Measurements from ENCODE around the gene SLC5A12.
"Not testable (repeated sequence)": the region's sequence is repeated elsewhere in the genome, so short reads cannot be mapped to it uniquely, and the experiment has no call there.

SLC5A12 gene

GRCh38 chr11:26665946-26666345 lies 55.9 kb downstream of the SLC5A12 start:
- Histone ChIP-seq H3K27me3 (ENCODE audit: control insufficient read depth in 1 of 2, insufficient read depth in 2 of 2, low read length in 2 of 2) (no peaks in the 10 kb centered on the region), H3K27ac (ENCODE audit: low read length) (no peak overlapping the region), H3K36me3 (ENCODE audit: control insufficient read depth in 2 of 2, insufficient read depth in 2 of 2, low read length in 2 of 2) (no peaks in the 10 kb centered on the region), H3K9me3 (ENCODE audit: control insufficient read depth in 2 of 2, low read length in 2 of 2) (no peaks in the 10 kb centered on the region), H3K4me3 (ENCODE audit: low read length in 2 of 2) (no peak overlapping the region), H3K4me1 (ENCODE audit: control insufficient read depth, insufficient read depth, low read length) (no peaks in the 10 kb centered on the region), H3K9ac (ENCODE audit: low read length in 2 of 2) (no peak overlapping the region)

- H3K36me3 ChIP-seq (ENCODE audit: control insufficient read depth in 2 of 2, insufficient read depth in 2 of 2, low read length in 2 of 2) = no peaks in the 10 kb centered on the region
- no peaks in the 10 kb centered on the region for H3K4me1 ChIP-seq (ENCODE audit: control insufficient read depth, insufficient read depth, low read length)
- H3K27ac ChIP-seq (ENCODE audit: low read length) = no peak overlapping the region
- no peak overlapping the region for H3K4me3 ChIP-seq (ENCODE audit: low read length in 2 of 2)
- H3K27me3 ChIP-seq (ENCODE audit: control insufficient read depth in 1 of 2, insufficient read depth in 2 of 2, low read length in 2 of 2) = no peaks in the 10 kb centered on the region
- no peak overlapping the region for H3K9ac ChIP-seq (ENCODE audit: low read length in 2 of 2)
- H3K9me3 ChIP-seq (ENCODE audit: control insufficient read depth in 2 of 2, low read length in 2 of 2) = no peaks in the 10 kb centered on the region
These were observed 56.8 kb downstream of the SLC5A12 start for GRCh38 chr11:26665036-26665435.

GRCh38 chr11:26662916-26663315 lies 58.9 kb downstream of the SLC5A12 start:
- Histone ChIP-seq H3K27ac (ENCODE audit: low read length) (no peak overlapping the region), H3K27me3 (ENCODE audit: control insufficient read depth in 1 of 2, insufficient read depth in 2 of 2, low read length in 2 of 2) (no peaks in the 10 kb centered on the region), H3K36me3 (ENCODE audit: control insufficient read depth in 2 of 2, insufficient read depth in 2 of 2, low read length in 2 of 2) (no peaks in the 10 kb centered on the region), H3K4me3 (ENCODE audit: low read length in 2 of 2) (no peak overlapping the region), H3K9me3 (ENCODE audit: control insufficient read depth in 2 of 2, low read length in 2 of 2) (no peaks in the 10 kb centered on the region), H3K4me1 (ENCODE audit: control insufficient read depth, insufficient read depth, low read length) (no peaks in the 10 kb centered on the region), H3K9ac (ENCODE audit: low read length in 2 of 2) (no peak overlapping the region)

DNA sequence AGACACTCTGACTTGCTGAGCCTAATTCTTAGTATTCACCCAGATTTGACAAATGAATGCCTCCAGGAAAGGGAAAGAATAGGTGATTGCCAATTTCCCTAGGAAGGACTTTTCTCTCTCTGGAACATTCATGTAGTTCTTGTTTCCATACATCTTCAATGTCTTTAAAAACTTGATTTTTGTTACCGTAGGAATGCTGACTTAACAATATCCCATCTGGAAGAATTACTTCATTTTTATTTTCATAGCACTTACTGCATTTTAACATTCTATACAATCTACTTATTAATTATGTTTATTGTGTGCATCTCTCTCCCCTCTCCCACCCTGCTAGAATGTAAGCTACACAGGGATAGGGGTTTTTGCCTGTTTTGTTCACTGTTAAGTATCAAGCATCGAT lies 66.6 kb downstream of the SLC5A12 start:
- Histone ChIP-seq H3K9ac (ENCODE audit: low read length in 2 of 2) (no peak overlapping the region), H3K4me3 (ENCODE audit: low read length in 2 of 2) (no peak overlapping the region), H3K9me3 (ENCODE audit: control insufficient read depth in 2 of 2, low read length in 2 of 2) (no peaks in the 10 kb centered on the region), H3K27ac (ENCODE audit: low read length) (no peak overlapping the region), H3K27me3 (ENCODE audit: control insufficient read depth in 1 of 2, insufficient read depth in 2 of 2, low read length in 2 of 2) (no peaks in the 10 kb centered on the region), H3K36me3 (ENCODE audit: control insufficient read depth in 2 of 2, insufficient read depth in 2 of 2, low read length in 2 of 2) (no peaks in the 10 kb centered on the region), H3K4me1 (ENCODE audit: control insufficient read depth, insufficient read depth, low read length) (no peaks in the 10 kb centered on the region)

GRCh38 chr11:26651916-26652315 lies 69.9 kb downstream of the SLC5A12 start:
- no peaks in the 10 kb centered on the region for H3K27me3 ChIP-seq (ENCODE audit: control insufficient read depth in 1 of 2, insufficient read depth in 2 of 2, low read length in 2 of 2)
- H3K4me1 ChIP-seq (ENCODE audit: control insufficient read depth, insufficient read depth, low read length) = no peaks in the 10 kb centered on the region
- H3K27ac ChIP-seq (ENCODE audit: low read length) = no peak overlapping the region
- no peaks in the 10 kb centered on the region for H3K36me3 ChIP-seq (ENCODE audit: control insufficient read depth in 2 of 2, insufficient read depth in 2 of 2, low read length in 2 of 2)
- no peak overlapping the region for H3K4me3 ChIP-seq (ENCODE audit: low read length in 2 of 2)
- H3K9ac ChIP-seq (ENCODE audit: low read length in 2 of 2) = no peak overlapping the region
- no peaks in the 10 kb centered on the region for H3K9me3 ChIP-seq (ENCODE audit: control insufficient read depth in 2 of 2, low read length in 2 of 2)

GRCh38 chr11:26649884-26650283 lies 72.0 kb downstream of the SLC5A12 start:
- no peak overlapping the region for H3K4me3 ChIP-seq (ENCODE audit: low read length in 2 of 2)
- no peaks in the 10 kb centered on the region for H3K27me3 ChIP-seq (ENCODE audit: control insufficient read depth in 1 of 2, insufficient read depth in 2 of 2, low read length in 2 of 2)
- H3K36me3 ChIP-seq (ENCODE audit: control insufficient read depth in 2 of 2, insufficient read depth in 2 of 2, low read length in 2 of 2) = no peaks in the 10 kb centered on the region
- no peak overlapping the region for H3K9ac ChIP-seq (ENCODE audit: low read length in 2 of 2)
- H3K27ac ChIP-seq (ENCODE audit: low read length) = no peak overlapping the region
- no peaks in the 10 kb centered on the region for H3K4me1 ChIP-seq (ENCODE audit: control insufficient read depth, insufficient read depth, low read length)
- H3K9me3 ChIP-seq (ENCODE audit: control insufficient read depth in 2 of 2, low read length in 2 of 2) = no peaks in the 10 kb centered on the region

DNA sequence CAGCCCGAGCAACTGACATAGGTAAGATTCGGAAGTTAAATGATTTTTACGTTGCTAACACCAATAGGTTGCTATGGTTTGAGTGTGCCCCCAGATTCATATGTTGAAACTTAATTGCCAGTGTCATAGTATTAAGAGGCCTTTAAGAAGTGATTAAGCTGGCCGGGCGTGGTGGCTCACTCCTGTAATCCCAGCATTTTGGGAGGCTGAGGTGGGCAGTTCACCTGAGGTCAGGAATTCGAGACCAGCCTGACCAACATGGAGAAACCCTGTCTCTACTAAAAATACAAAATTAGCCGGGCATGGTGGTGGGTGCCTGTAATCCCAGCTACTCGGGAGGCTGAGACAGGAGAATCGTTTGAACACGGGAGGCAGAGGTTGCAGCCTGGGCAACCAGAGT lies 78.5 kb downstream of the SLC5A12 start:
- not testable (repeated sequence) for H3K4me1 ChIP-seq (ENCODE audit: control insufficient read depth, insufficient read depth, low read length); H3K36me3 ChIP-seq (ENCODE audit: control insufficient read depth in 2 of 2, insufficient read depth in 2 of 2, low read length in 2 of 2); H3K4me3 ChIP-seq (ENCODE audit: low read length in 2 of 2); H3K9ac ChIP-seq (ENCODE audit: low read length in 2 of 2); H3K27me3 ChIP-seq (ENCODE audit: control insufficient read depth in 1 of 2, insufficient read depth in 2 of 2, low read length in 2 of 2); H3K9me3 ChIP-seq (ENCODE audit: control insufficient read depth in 2 of 2, low read length in 2 of 2); H3K27ac ChIP-seq (ENCODE audit: low read length)

DNA sequence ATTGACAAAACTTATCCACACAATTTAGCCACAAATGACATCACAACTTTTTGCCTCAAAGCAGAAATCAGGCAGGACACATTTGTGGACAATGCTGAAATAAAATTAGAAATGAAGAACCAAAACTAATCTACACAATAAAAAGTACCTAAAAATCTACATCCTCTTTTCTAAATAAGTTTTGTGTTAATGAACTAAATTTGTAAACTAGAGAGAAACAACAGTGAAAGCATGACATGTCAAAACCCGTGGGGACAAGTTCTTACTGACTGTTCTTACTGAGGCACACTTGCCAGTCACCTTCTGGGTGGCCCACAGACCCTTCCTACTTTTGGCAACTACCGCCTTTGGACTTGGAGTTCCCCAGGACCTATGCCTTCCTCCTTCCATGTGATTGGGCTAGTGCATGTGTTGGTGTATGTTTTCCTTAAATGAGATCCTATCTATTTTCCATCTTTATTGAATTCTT lies 89.1 kb downstream of the SLC5A12 start:
- Histone ChIP-seq H3K4me1 (ENCODE audit: control insufficient read depth, insufficient read depth, low read length) (no peaks in the 10 kb centered on the region), H3K4me3 (ENCODE audit: low read length in 2 of 2) (no peak overlapping the region), H3K9me3 (ENCODE audit: control insufficient read depth in 2 of 2, low read length in 2 of 2) (no peaks in the 10 kb centered on the region), H3K9ac (ENCODE audit: low read length in 2 of 2) (no peak overlapping the region), H3K27ac (ENCODE audit: low read length) (no peak overlapping the region), H3K27me3 (ENCODE audit: control insufficient read depth in 1 of 2, insufficient read depth in 2 of 2, low read length in 2 of 2) (no peaks in the 10 kb centered on the region), H3K36me3 (ENCODE audit: control insufficient read depth in 2 of 2, insufficient read depth in 2 of 2, low read length in 2 of 2) (no peaks in the 10 kb centered on the region)

GRCh38 chr11:26626346-26626745 lies 95.5 kb downstream of the SLC5A12 start:
- H3K4me1 ChIP-seq (ENCODE audit: control insufficient read depth, insufficient read depth, low read length) = no peaks in the 10 kb centered on the region
- H3K27ac ChIP-seq (ENCODE audit: low read length) = no peak overlapping the region
- no peak overlapping the region for H3K4me3 ChIP-seq (ENCODE audit: low read length in 2 of 2)
- no peaks in the 10 kb centered on the region for H3K9me3 ChIP-seq (ENCODE audit: control insufficient read depth in 2 of 2, low read length in 2 of 2)
- H3K27me3 ChIP-seq (ENCODE audit: control insufficient read depth in 1 of 2, insufficient read depth in 2 of 2, low read length in 2 of 2) = no peaks in the 10 kb centered on the region
- H3K36me3 ChIP-seq (ENCODE audit: control insufficient read depth in 2 of 2, insufficient read depth in 2 of 2, low read length in 2 of 2) = no peaks in the 10 kb centered on the region
- H3K9ac ChIP-seq (ENCODE audit: low read length in 2 of 2) = no peak overlapping the region

GRCh38 chr11:26623076-26623659 lies 98.7 kb downstream of the SLC5A12 start:
- Histone ChIP-seq H3K9me3 (ENCODE audit: control insufficient read depth in 2 of 2, low read length in 2 of 2) (no peaks in the 10 kb centered on the region), H3K27ac (ENCODE audit: low read length) (no peak overlapping the region), H3K4me1 (ENCODE audit: control insufficient read depth, insufficient read depth, low read length) (no peaks in the 10 kb centered on the region), H3K4me3 (ENCODE audit: low read length in 2 of 2) (no peak overlapping the region), H3K36me3 (ENCODE audit: control insufficient read depth in 2 of 2, insufficient read depth in 2 of 2, low read length in 2 of 2) (no peaks in the 10 kb centered on the region), H3K9ac (ENCODE audit: low read length in 2 of 2) (no peak overlapping the region), H3K27me3 (ENCODE audit: control insufficient read depth in 1 of 2, insufficient read depth in 2 of 2, low read length in 2 of 2) (no peaks in the 10 kb centered on the region)

DNA sequence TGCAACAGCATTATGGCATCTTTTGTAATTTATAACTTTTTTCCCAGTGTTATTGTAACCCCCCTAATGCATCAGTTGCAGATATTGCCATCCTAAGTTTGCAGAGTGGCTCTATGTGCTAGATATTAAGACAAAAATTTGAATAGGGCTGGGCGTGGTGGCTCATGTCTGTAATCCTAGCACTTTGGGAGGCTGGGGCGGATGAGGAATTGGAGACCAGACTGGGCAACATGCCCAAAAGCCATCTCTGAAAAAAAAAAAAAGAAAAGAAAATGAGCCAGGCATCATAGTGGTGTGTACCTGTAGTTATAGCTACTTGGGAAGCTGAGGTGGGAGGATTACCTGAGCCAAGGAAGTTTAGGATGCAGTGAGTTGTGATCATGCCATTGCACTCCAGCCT lies 99.7 kb downstream of the SLC5A12 start:
- Histone ChIP-seq H3K27ac (ENCODE audit: low read length) (no peak overlapping the region), H3K9ac (ENCODE audit: low read length in 2 of 2) (no peak overlapping the region), H3K9me3 (ENCODE audit: control insufficient read depth in 2 of 2, low read length in 2 of 2) (no peaks in the 10 kb centered on the region), H3K36me3 (ENCODE audit: control insufficient read depth in 2 of 2, insufficient read depth in 2 of 2, low read length in 2 of 2) (no peaks in the 10 kb centered on the region), H3K27me3 (ENCODE audit: control insufficient read depth in 1 of 2, insufficient read depth in 2 of 2, low read length in 2 of 2) (no peaks in the 10 kb centered on the region), H3K4me1 (ENCODE audit: control insufficient read depth, insufficient read depth, low read length) (no peaks in the 10 kb centered on the region), H3K4me3 (ENCODE audit: low read length in 2 of 2) (no peak overlapping the region)
